H1 (cell line): ENCODE data around the gene KCNE1. TPM values are rescaled to one million over a fixed set of nuclear protein-coding genes. Genes with fewer than 3 reads are reported as not detected.

ENCODE experiments used
- CTCF ChIA-PET: fragments of 300-600 bp; sonication (Branson Sonifier 250); formaldehyde crosslinking; loops from one replicate; lab custom pipeline; 2021; ENCODE audit not compliant: partially characterized antibody; lab: Charles Lee
- POLR2A ChIA-PET: fragments of 300-600 bp; sonication (Branson Sonifier 250); formaldehyde crosslinking; loops from one replicate; lab custom pipeline; 2021; ENCODE audit warnings: inconsistent platforms; ENCODE audit not compliant: partially characterized antibody; lab: Charles Lee
- DNase-seq, 2 experiments: peaks; one replicate each; pipeline versions ENCODE4 v3.0.0 to v3.0.0-alpha.2; 2010 to 2022; ENCODE audit warnings: low spot score in 2 of 2, low read depth in 1 of 2, mixed read lengths in 1 of 2
- FAIRE-seq: peaks from 2 replicates; lab custom pipeline; 2011; peaks lifted over from hg19 to GRCh38; lab: Jason Lieb, UNC
- H2AFZ ChIP-seq: 2 replicates; pipeline ENCODE4 v1.8.1; 2012; ENCODE audit warnings: low read length, inconsistent platforms
- H2AK5ac ChIP-seq: 2 replicates; pipeline ENCODE4 v1.6.1; 2013; ENCODE audit warnings: low read depth, low read length
- H2BK120ac ChIP-seq: replicated peaks from 2 replicates; pipeline ENCODE3; 2013; ENCODE audit warnings: low read depth, low read length, inconsistent platforms
- H2BK12ac ChIP-seq: 2 replicates; pipeline ENCODE4 v1.6.1; 2013; ENCODE audit warnings: low read depth, low read length
- H2BK15ac ChIP-seq: 2 replicates; pipeline ENCODE4 v1.6.1; 2013; ENCODE audit warnings: low read length
- H2BK20ac ChIP-seq: 2 replicates; pipeline ENCODE4 v1.6.1; 2013; ENCODE audit warnings: low read length
- H2BK5ac ChIP-seq: 2 replicates; pipeline ENCODE4 v1.6.1; 2013; ENCODE audit warnings: low read depth, low read length
- H3K14ac ChIP-seq: 2 replicates; pipeline ENCODE4 v1.6.1; 2013; ENCODE audit warnings: inconsistent platforms; ENCODE audit not compliant: insufficient read length
- H3K18ac ChIP-seq: 2 replicates; pipeline ENCODE4 v1.6.1; 2013; ENCODE audit warnings: low read length; ENCODE audit errors: extremely low read depth
- H3K23ac ChIP-seq: 2 replicates; pipeline ENCODE4 v1.6.1; 2013; ENCODE audit warnings: inconsistent platforms; ENCODE audit not compliant: insufficient read length
- H3K23me2 ChIP-seq: 2 replicates; pipeline ENCODE4 v1.6.1; 2013; ENCODE audit warnings: low read depth, low read length
- H3K27ac ChIP-seq: 2 replicates; pipeline ENCODE4 v1.6.1; 2011; ENCODE audit warnings: low read depth, low read length, inconsistent platforms
- H3K27me3 ChIP-seq, 4 experiments: replicated peaks in 1 of 4; 1 replicate in 1 of 4; 2 replicates in 3 of 4; pipeline versions ENCODE4 v1.6.1 to v1.8.1; 2011 to 2013; ENCODE audit warnings: low read length in 3 of 4, mild to moderate bottlenecking in 3 of 4, inconsistent platforms in 2 of 4, mixed read lengths in 2 of 4, moderate library complexity in 1 of 4; ENCODE audit not compliant: control insufficient read depth in 3 of 4, insufficient read depth in 3 of 4; ENCODE audit errors: extremely low read depth in 1 of 4
- H3K36me3 ChIP-seq, 4 experiments: 2 replicates each; pipeline versions ENCODE4 v1.6.1 to v1.8.1; 2011 to 2013; ENCODE audit warnings: mild to moderate bottlenecking in 4 of 4, low read length in 3 of 4, moderate library complexity in 2 of 4, control low read depth in 1 of 4, inconsistent platforms in 1 of 4; ENCODE audit not compliant: insufficient read depth in 4 of 4, control insufficient read depth in 2 of 4
- H3K4ac ChIP-seq: replicated peaks from 2 replicates; pipeline ENCODE3; 2013; ENCODE audit warnings: low read length, low read depth, mixed read lengths, inconsistent platforms; ENCODE audit not compliant: insufficient read length
- H3K4me1 ChIP-seq, 4 experiments: replicated peaks in 1 of 4; 1 replicate in 1 of 4; 2 replicates in 3 of 4; pipeline versions ENCODE4 v1.6.1 to v1.8.1; 2011 to 2013; ENCODE audit warnings: low read length in 3 of 4, inconsistent platforms in 2 of 4, mixed read lengths in 1 of 4; ENCODE audit not compliant: insufficient read depth in 4 of 4, control insufficient read depth in 3 of 4
- H3K4me2 ChIP-seq, 2 experiments: 2 replicates each; pipeline versions ENCODE4 v1.6.1 to v1.8.1; 2011 to 2013; ENCODE audit warnings: low read depth in 2 of 2, low read length in 2 of 2, control low read depth in 1 of 2, inconsistent platforms in 1 of 2, mild to moderate bottlenecking in 1 of 2; ENCODE audit not compliant: insufficient read depth in 1 of 2
- H3K4me3 ChIP-seq, 4 experiments: fragments of 200-600, 300-600 bp in 1 of 4; sonication (generic), shearing (Covaris generic), sonication (Bioruptor Twin) in 1 of 4; 2 replicates each; pipeline versions ENCODE4 v1.5.1 to v1.8.1; 2011 to 2016; ENCODE audit warnings: low read length in 4 of 4, low read depth in 3 of 4, control low read depth in 2 of 4, inconsistent platforms in 2 of 4, mild to moderate bottlenecking in 2 of 4, mixed read lengths in 1 of 4, moderate library complexity in 1 of 4; ENCODE audit not compliant: insufficient read depth in 2 of 4; ENCODE audit errors: extremely low read depth in 1 of 4
- H3K56ac ChIP-seq: replicated peaks from 2 replicates; pipeline ENCODE3; 2013; ENCODE audit warnings: low read depth, mild to moderate bottlenecking, mixed read lengths, low read length, inconsistent platforms; ENCODE audit not compliant: insufficient read length
- H3K79me1 ChIP-seq: 2 replicates; pipeline ENCODE4 v1.6.1; 2013; ENCODE audit warnings: low read depth, low read length, control low read depth
- H3K79me2 ChIP-seq, 2 experiments: 2 replicates each; pipeline versions ENCODE4 v1.6.1 to v1.8.1; 2012 to 2013; ENCODE audit warnings: low read length in 2 of 2, mild to moderate bottlenecking in 2 of 2, inconsistent platforms in 1 of 2; ENCODE audit not compliant: insufficient read depth in 2 of 2, control insufficient read depth in 1 of 2
- H3K9ac ChIP-seq, 4 experiments: replicated peaks in 1 of 4; 1 replicate in 1 of 4; 2 replicates in 3 of 4; pipeline versions ENCODE4 v1.6.1 to v1.8.1; 2011 to 2013; ENCODE audit warnings: low read depth in 3 of 4, low read length in 3 of 4, control low read depth in 2 of 4, mild to moderate bottlenecking in 2 of 4, moderate library complexity in 2 of 4, inconsistent platforms in 1 of 4; ENCODE audit errors: extremely low read depth in 1 of 4
- H3K9me3 ChIP-seq, 2 experiments: 2 replicates each; pipeline versions ENCODE4 v1.6.1 to v1.8.1; 2012 to 2013; ENCODE audit warnings: mild to moderate bottlenecking in 2 of 2, moderate library complexity in 2 of 2, control low read depth in 1 of 2, inconsistent platforms in 1 of 2, low read depth in 1 of 2, low read length in 1 of 2, mixed read lengths in 1 of 2; ENCODE audit not compliant: insufficient read depth in 2 of 2
- H4K20me1 ChIP-seq, 2 experiments: replicated peaks in 1 of 2; 2 replicates each; pipeline versions ENCODE3 to v1.8.1; 2011 to 2013; ENCODE audit warnings: inconsistent platforms in 2 of 2, low read length in 2 of 2, mild to moderate bottlenecking in 1 of 2; ENCODE audit not compliant: insufficient read depth in 2 of 2, control insufficient read depth in 1 of 2
- H4K5ac ChIP-seq: 2 replicates; pipeline ENCODE4 v1.6.1; 2013; ENCODE audit warnings: low read length, low read depth, mixed read lengths, inconsistent platforms; ENCODE audit not compliant: insufficient read length
- H4K8ac ChIP-seq: 2 replicates; pipeline ENCODE4 v1.8.0; 2013; ENCODE audit warnings: mild to moderate bottlenecking, moderate library complexity, low read length, inconsistent platforms; ENCODE audit not compliant: insufficient read depth; ENCODE audit errors: extremely low read depth
- H4K91ac ChIP-seq: replicated peaks from 2 replicates; pipeline ENCODE3; 2013; ENCODE audit warnings: low read length, mixed read lengths, inconsistent platforms; ENCODE audit not compliant: insufficient read length
- CEBPB ChIP-seq: IDR thresholded peaks from 2 replicates; pipeline ENCODE4 v1.6.1; 2012; ENCODE audit warnings: low read depth, low read length
- CREB1 ChIP-seq: IDR thresholded peaks from 2 replicates; pipeline ENCODE4 v1.6.1; 2012; ENCODE audit warnings: inconsistent platforms
- NANOG ChIP-seq: IDR thresholded peaks from 2 replicates; pipeline ENCODE4 v1.6.1; 2011; ENCODE audit warnings: low read length, low read depth, mild to moderate bottlenecking, inconsistent platforms; ENCODE audit not compliant: insufficient read depth, poor library complexity, severe bottlenecking
- RAD21 ChIP-seq, 2 experiments: IDR thresholded peaks in 1 of 2; conservative IDR thresholded peaks in 1 of 2; 2 replicates each; pipeline ENCODE4 v1.6.1; 2011; ENCODE audit warnings: low read depth in 2 of 2, low read length in 2 of 2, improper control_type of control experiment in 1 of 2, inconsistent platforms in 1 of 2, mild to moderate bottlenecking in 1 of 2, moderate library complexity in 1 of 2
- RFX5 ChIP-seq: IDR thresholded peaks from 2 replicates; pipeline ENCODE4 v1.6.1; 2011; ENCODE audit warnings: low read depth, low read length, improper control_type of control experiment, borderline replicate concordance
- WGBS, 2 experiments: shearing (Covaris generic) in 1 of 2; methylation state at CpG; one replicate each; pipeline versions ENCODE4 v1.1.6 to v1.1.7; 2013 to 2015; ENCODE audit warnings: low lambda C conversion rate in 2 of 2, mixed read lengths in 2 of 2, inconsistent platforms in 1 of 2, low coverage in 1 of 2, missing lambda C conversion rate in 1 of 2; ENCODE audit not compliant: insufficient replicate concordance in 2 of 2, insufficient coverage in 1 of 2, insufficient read length in 1 of 2; ENCODE audit errors: extremely low coverage in 1 of 2, missing lambda C conversion rate in 1 of 2; 5-methylcytosine and 5-hydroxymethylcytosine counted together
- polyA plus RNA-seq, 7 experiments: library from polyadenylated mRNA; depleted of rRNA in 3 of 7; stranded (reverse) in 5 of 7; unstranded in 2 of 7; fragments of >200 nt in 5 of 7; fragments of 200-250 nt in 2 of 7; gene quantifications; 1 replicate in 5 of 7; 2 replicates in 1 of 7; 4 replicates in 1 of 7; pipeline versions ENCODE4 v1.2.1 to v1.2.3, GENCODE V29; 2011 to 2013; ENCODE audit warnings: missing spikeins in 2 of 7, mixed read lengths in 2 of 7
- total RNA-seq: library from RNA; stranded (reverse); fragmentation: NEBNext Ultra II Directional; extraction: Animal tissue kit (Norgen Biotek cat#: 25700); gene quantifications from 2 replicates; pipeline ENCODE4 v1.2.1, GENCODE V29; 2021
- TF ChIP-seq, protein P1 (sequence below), 3 experiments: IDR thresholded peaks; 1 replicate in 2 of 3; 2 replicates in 1 of 3; pipeline versions ENCODE4 v1.5.1 to v1.6.1; 2011; ENCODE audit warnings: low read length in 3 of 3, mild to moderate bottlenecking in 3 of 3, inconsistent platforms in 2 of 3, low read depth in 1 of 3, moderate library complexity in 1 of 3; ENCODE audit not compliant: insufficient read depth in 1 of 3; ENCODE audit errors: control extremely low read depth in 1 of 3

The KCNE1 gene
- total and polyA plus RNA-seq, 2 of the 8 experiments (the other 6 are each of a cell fraction or from before 2014, with no cell fraction given), result 0.08 to 0.28 TPM

DNA sequence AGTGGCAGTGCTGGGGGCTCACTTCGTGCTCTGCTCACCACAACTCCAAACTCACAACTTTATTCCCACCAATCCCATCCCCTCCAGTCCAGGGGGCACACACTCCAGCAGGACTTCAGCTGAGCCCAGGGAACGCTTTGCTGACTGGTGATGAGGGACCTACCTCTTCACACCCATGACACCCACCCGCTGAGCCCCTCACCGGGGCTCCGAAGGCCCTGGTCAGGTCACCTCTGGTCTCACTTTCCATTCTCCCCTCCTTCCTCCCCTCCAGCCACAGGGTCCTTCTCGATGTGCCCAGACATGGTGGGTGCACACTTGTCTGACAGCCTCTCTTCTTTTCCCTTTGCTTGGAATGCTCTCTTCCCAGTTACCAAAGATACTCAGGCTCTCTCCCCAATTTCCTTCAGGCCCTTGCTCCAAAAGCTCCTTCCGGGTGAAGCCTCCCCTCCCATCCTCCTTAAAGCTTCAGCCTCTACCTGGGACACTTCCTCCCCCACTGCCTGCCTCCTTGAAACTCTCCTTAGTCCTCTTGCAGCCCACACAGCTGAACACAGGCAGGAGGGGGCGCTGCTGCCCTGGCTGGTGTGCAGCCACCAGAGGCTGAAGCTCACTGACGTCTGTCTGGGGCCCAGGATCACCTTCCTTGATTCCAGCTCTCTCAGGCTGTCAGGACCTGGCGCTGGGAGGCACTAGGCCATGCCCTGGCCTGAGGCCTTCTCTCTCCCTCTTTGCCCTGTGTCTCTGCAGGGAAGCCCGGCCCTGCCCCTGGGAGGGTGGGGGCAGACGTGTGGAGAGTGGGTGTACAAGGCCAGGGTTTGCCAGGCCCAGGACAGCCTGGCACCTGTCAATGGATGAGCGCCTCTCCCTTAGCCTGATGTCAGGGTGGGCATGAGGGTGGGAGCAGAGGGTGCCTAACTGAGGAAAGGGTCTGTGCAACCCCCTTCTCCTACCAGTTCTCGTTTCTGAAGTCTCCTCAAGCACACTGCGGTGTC is 1.6 kb downstream of the KCNE1 start:
- no peaks in the 10 kb centered on the region for H3K9me3 ChIP-seq
- no peak overlapping the region for H3K56ac ChIP-seq
- H3K79me1 ChIP-seq, result no peaks in the 10 kb centered on the region
- TF ChIP-seq, protein P1, sequence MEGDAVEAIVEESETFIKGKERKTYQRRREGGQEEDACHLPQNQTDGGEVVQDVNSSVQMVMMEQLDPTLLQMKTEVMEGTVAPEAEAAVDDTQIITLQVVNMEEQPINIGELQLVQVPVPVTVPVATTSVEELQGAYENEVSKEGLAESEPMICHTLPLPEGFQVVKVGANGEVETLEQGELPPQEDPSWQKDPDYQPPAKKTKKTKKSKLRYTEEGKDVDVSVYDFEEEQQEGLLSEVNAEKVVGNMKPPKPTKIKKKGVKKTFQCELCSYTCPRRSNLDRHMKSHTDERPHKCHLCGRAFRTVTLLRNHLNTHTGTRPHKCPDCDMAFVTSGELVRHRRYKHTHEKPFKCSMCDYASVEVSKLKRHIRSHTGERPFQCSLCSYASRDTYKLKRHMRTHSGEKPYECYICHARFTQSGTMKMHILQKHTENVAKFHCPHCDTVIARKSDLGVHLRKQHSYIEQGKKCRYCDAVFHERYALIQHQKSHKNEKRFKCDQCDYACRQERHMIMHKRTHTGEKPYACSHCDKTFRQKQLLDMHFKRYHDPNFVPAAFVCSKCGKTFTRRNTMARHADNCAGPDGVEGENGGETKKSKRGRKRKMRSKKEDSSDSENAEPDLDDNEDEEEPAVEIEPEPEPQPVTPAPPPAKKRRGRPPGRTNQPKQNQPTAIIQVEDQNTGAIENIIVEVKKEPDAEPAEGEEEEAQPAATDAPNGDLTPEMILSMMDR (IDR thresholded peaks at IDR 0.05; ENCODE audit: control extremely low read depth in 1 of 3, insufficient read depth in 1 of 3, low read depth in 1 of 3, low read length in 3 of 3), result peak; percentile 92 to 98 (median 96)
- no peak for TF ChIP-seq RFX5
- peak; percentile 35; the same call in 1 of the 2 replicates for TF ChIP-seq CREB1
- 0 out of 2 replicates have a peak, but pooled peaks have one; percentile 21 for TF ChIP-seq CEBPB
- TF ChIP-seq RAD21 (IDR thresholded peaks at IDR 0.05 in 1 of 2, conservative IDR thresholded peaks at IDR 0.05 in 1 of 2; ENCODE audit: low read depth in 2 of 2, low read length in 2 of 2), result peak; percentile 95 to 98
- TF ChIP-seq NANOG, result no peak
- TF ChIP-seq, all 59 proteins: peak for 4
- no peak overlapping the region for H2AK5ac ChIP-seq
- no peak overlapping the region for H3K9ac ChIP-seq
- H4K91ac ChIP-seq, result no peak overlapping the region
- no peaks in the 10 kb centered on the region for H4K20me1 ChIP-seq
- ChIA-PET POLR2A (no interaction called here), CTCF (interaction anchor here (0.6 to 13.5 kb wide), 33 partner anchors 8 to 1631 kb away, joined by 3 to 131 read pairs (median 5); partner anchors contain the start of gene RCAN1)
- H3K18ac ChIP-seq, result no peak overlapping the region
- no peaks in the 10 kb centered on the region for H3K79me2 ChIP-seq
- H3K27me3 ChIP-seq, result no peaks in the 10 kb centered on the region
- H4K5ac ChIP-seq, result no peak overlapping the region
- H2BK120ac ChIP-seq, result no peak overlapping the region
- no peak overlapping the region for H2AFZ ChIP-seq
- no peak overlapping the region for H4K8ac ChIP-seq
- H3K14ac ChIP-seq, result no peak overlapping the region
- H3K4ac ChIP-seq, result no peak overlapping the region
- no peak overlapping the region for H2BK15ac ChIP-seq
- H3K36me3 ChIP-seq, result no peaks in the 10 kb centered on the region
- H3K23ac ChIP-seq, result no peak overlapping the region
- no peaks in the 10 kb centered on the region for H3K4me1 ChIP-seq
- H3K4me3 ChIP-seq, result no peak overlapping the region
- H3K27ac ChIP-seq, result no peak overlapping the region
- 82% methylated on average over 13 of the region's 15 CpGs; no CpG with 5 or more reads in 1 of the 2 experiments for WGBS, 2 experiments
- peak; percentile 61 to 88 for DNase-seq
- FAIRE-seq, result no peak
- H2BK20ac ChIP-seq, result no peak overlapping the region
- H3K4me2 ChIP-seq, result no peak overlapping the region
- no peak overlapping the region; the same call in 1 of the 2 replicates for H2BK5ac ChIP-seq
- H2BK12ac ChIP-seq, result no peak overlapping the region
- peaks cover 2% of the 10 kb centered on the region; the same call in 1 of the 2 replicates for H3K23me2 ChIP-seq
